ENCODE data around the gene IER5L.

IER5L gene

GRCh38 chr9:129182122-129182521 lies 4.1 kb upstream of the IER5L start:
- Histone ChIP-seq H3K9me3 (ENCODE audit: control insufficient read depth, low read length) (peaks cover 3% of the 10 kb centered on the region), H3K27ac (ENCODE audit: low read depth, low read length, severe bottlenecking) (no peak overlapping the region), H3K4me3 (ENCODE audit: extremely low read depth, insufficient read depth, low read length, poor library complexity, severe bottlenecking) (no peak overlapping the region), H3K36me3 (ENCODE audit: control insufficient read depth, insufficient read depth, low read length) (peaks cover under 1% of the 10 kb centered on the region), H3K4me1 (ENCODE audit: control insufficient read depth, insufficient read depth, low read length, poor library complexity, severe bottlenecking) (peaks cover 25% of the 10 kb centered on the region)
- WGBS, 2 experiments (ENCODE audit: insufficient coverage in 2 of 2): 79 to 82% methylated on average over 4 of the region's 4 CpGs

DNA sequence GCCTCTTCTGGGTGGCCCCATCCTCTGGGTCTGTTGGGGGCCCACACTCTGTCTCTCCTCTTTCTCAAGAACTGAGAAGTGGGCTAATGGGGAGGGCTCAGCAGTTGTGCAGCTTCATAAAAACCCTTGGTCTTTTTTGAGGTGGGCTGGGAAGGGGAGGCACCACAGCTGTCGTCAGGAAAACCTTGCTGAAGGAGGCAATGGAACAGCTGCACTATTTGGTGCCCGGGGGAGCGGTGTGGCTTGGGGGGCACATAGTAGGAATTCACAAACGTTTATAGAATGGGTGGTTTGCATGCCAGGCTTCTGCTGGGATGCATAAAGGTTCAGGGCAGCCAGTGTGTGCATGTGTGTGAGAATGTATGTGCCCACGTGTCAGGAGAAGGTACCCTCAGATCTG lies 3.2 kb upstream of the IER5L start:
- 70 to 81% methylated on average over 5 of the region's 5 CpGs for WGBS, 2 experiments (ENCODE audit: insufficient coverage in 2 of 2)
- Histone ChIP-seq H3K27ac (ENCODE audit: low read depth, low read length, severe bottlenecking) (no peak overlapping the region), H3K9me3 (ENCODE audit: control insufficient read depth, low read length) (no peaks in the 10 kb centered on the region), H3K4me3 (ENCODE audit: extremely low read depth, insufficient read depth, low read length, poor library complexity, severe bottlenecking) (no peak overlapping the region), H3K36me3 (ENCODE audit: control insufficient read depth, insufficient read depth, low read length) (peaks cover 9% of the 10 kb centered on the region), H3K4me1 (ENCODE audit: control insufficient read depth, insufficient read depth, low read length, poor library complexity, severe bottlenecking) (peaks cover 25% of the 10 kb centered on the region)

- H3K9me3 ChIP-seq (ENCODE audit: control insufficient read depth, low read length): no peaks in the 10 kb centered on the region
- peaks cover 20% of the 10 kb centered on the region for H3K36me3 ChIP-seq (ENCODE audit: control insufficient read depth, insufficient read depth, low read length)
- WGBS, 2 experiments (ENCODE audit: insufficient coverage in 2 of 2): 4 to 8% methylated on average over 23 to 24 of the region's 45 CpGs
- peaks cover 16% of the 10 kb centered on the region for H3K4me1 ChIP-seq (ENCODE audit: control insufficient read depth, insufficient read depth, low read length, poor library complexity, severe bottlenecking)
- no peak overlapping the region for H3K27ac ChIP-seq (ENCODE audit: low read depth, low read length, severe bottlenecking)
- H3K4me3 ChIP-seq (ENCODE audit: extremely low read depth, insufficient read depth, low read length, poor library complexity, severe bottlenecking): peak overlapping the region; percentile 82
Observed at GRCh38 chr9:129178568-129179382, 714 bp upstream of the IER5L start.

DNA sequence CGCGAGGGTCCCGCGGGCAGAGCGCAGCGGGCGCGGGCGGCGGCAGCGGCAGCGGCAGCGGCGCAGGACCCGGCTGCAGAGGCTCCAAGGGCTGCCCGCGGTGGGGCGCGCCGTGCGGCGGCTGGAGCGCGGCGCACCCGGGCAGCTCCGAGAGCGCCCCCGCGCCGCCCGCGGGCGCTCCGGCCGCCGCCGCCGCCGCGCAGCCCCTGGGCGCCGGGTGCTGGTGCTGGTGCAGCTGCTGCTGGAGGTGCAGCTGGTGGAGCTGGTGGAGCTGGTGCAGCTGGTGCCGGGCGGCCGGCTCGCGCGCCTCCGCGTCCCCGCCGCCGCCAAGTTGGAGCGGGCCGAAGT lies 644 bp downstream of the IER5L start:
- Histone ChIP-seq H3K9me3 (ENCODE audit: control insufficient read depth, low read length) (no peaks in the 10 kb centered on the region), H3K4me1 (ENCODE audit: control insufficient read depth, insufficient read depth, low read length, poor library complexity, severe bottlenecking) (peaks cover 28% of the 10 kb centered on the region), H3K4me3 (ENCODE audit: extremely low read depth, insufficient read depth, low read length, poor library complexity, severe bottlenecking) (peak overlapping the region; percentile 99), H3K36me3 (ENCODE audit: control insufficient read depth, insufficient read depth, low read length) (peaks cover 20% of the 10 kb centered on the region), H3K27ac (ENCODE audit: low read depth, low read length, severe bottlenecking) (peak overlapping the region; percentile 77)
- 0 to 3% methylated on average over 8 to 24 of the region's 56 CpGs for WGBS, 2 experiments (ENCODE audit: insufficient coverage in 2 of 2)

DNA sequence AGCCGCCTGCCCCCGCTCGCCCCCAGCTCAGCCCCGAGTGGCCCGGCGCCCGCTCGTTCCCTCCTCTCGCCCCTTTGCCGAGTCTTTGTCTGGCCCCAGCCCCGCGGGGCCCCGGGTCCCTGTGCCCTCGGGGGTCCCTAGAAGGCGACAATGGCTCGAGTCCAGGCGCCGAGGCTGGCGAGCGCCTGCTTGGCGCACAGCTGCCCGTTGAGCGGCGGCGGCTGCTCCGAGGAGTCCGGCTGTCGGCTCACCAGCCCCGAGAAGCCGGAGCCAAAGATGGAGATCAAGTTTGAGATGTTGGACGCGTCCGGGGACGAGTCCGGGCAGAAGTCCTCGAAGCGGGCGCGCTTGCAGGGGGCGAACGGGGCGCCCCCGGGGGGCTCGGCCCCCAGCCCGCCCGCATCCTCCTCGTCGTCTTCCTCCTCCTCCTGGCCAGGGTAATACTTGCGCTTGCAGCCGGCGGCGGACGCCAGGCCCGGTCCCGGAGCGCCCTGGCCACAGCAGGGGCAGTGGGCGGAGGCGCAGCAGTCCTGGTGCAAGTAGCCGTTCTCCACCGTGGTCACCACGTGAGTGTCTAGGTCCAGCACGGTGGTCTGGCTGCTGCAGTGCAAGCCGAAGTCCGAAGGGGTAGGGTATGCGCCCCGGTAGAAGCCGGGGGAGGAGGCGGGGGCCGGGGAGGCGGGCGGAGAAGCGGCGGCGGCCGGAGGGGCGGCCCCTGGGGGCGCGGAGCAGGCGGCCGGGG lies 1.2 kb downstream of the IER5L start:
- WGBS, 2 experiments (ENCODE audit: insufficient coverage in 2 of 2): 0 to 1% methylated on average over 46 to 53 of the region's 80 CpGs
- H3K36me3 ChIP-seq (ENCODE audit: control insufficient read depth, insufficient read depth, low read length): peaks cover 20% of the 10 kb centered on the region
- H3K9me3 ChIP-seq (ENCODE audit: control insufficient read depth, low read length): no peaks in the 10 kb centered on the region
- peak overlapping the region; percentile 98 for H3K27ac ChIP-seq (ENCODE audit: low read depth, low read length, severe bottlenecking)
- peaks cover 33% of the 10 kb centered on the region for H3K4me1 ChIP-seq (ENCODE audit: control insufficient read depth, insufficient read depth, low read length, poor library complexity, severe bottlenecking)
- H3K4me3 ChIP-seq (ENCODE audit: extremely low read depth, insufficient read depth, low read length, poor library complexity, severe bottlenecking): peak overlapping the region; percentile 99

GRCh38 chr9:129175825-129176633 lies 2.0 kb downstream of the IER5L start:
- Histone ChIP-seq H3K36me3 (ENCODE audit: control insufficient read depth, insufficient read depth, low read length) (peaks cover 20% of the 10 kb centered on the region), H3K4me3 (ENCODE audit: extremely low read depth, insufficient read depth, low read length, poor library complexity, severe bottlenecking) (peak overlapping the region; percentile 99), H3K4me1 (ENCODE audit: control insufficient read depth, insufficient read depth, low read length, poor library complexity, severe bottlenecking) (peaks cover 38% of the 10 kb centered on the region), H3K27ac (ENCODE audit: low read depth, low read length, severe bottlenecking) (peak overlapping the region; percentile 98), H3K9me3 (ENCODE audit: control insufficient read depth, low read length) (no peaks in the 10 kb centered on the region)
- WGBS, 2 experiments (ENCODE audit: insufficient coverage in 2 of 2): 0% methylated on average over 16 to 30 of the region's 47 CpGs

- Histone ChIP-seq H3K9me3 (ENCODE audit: control insufficient read depth, low read length) (no peaks in the 10 kb centered on the region), H3K36me3 (ENCODE audit: control insufficient read depth, insufficient read depth, low read length) (peaks cover 20% of the 10 kb centered on the region), H3K27ac (ENCODE audit: low read depth, low read length, severe bottlenecking) (peak overlapping the region; percentile 98), H3K4me1 (ENCODE audit: control insufficient read depth, insufficient read depth, low read length, poor library complexity, severe bottlenecking) (peaks cover 44% of the 10 kb centered on the region), H3K4me3 (ENCODE audit: extremely low read depth, insufficient read depth, low read length, poor library complexity, severe bottlenecking) (peak overlapping the region; percentile 99)
- 0 to 1% methylated on average over 6 of the region's 10 CpGs for WGBS, 2 experiments (ENCODE audit: insufficient coverage in 2 of 2)
Observed at GRCh38 chr9:129175515-129175824, 2.6 kb downstream of the IER5L start.

GRCh38 chr9:129174724-129175514 lies 3.1 kb downstream of the IER5L start:
- 1 to 2% methylated on average over 21 of the region's 53 CpGs for WGBS, 2 experiments (ENCODE audit: insufficient coverage in 2 of 2)
- Histone ChIP-seq H3K9me3 (ENCODE audit: control insufficient read depth, low read length) (no peaks in the 10 kb centered on the region), H3K4me3 (ENCODE audit: extremely low read depth, insufficient read depth, low read length, poor library complexity, severe bottlenecking) (peak overlapping the region; percentile 99), H3K27ac (ENCODE audit: low read depth, low read length, severe bottlenecking) (peak overlapping the region; percentile 98), H3K36me3 (ENCODE audit: control insufficient read depth, insufficient read depth, low read length) (peaks cover 20% of the 10 kb centered on the region), H3K4me1 (ENCODE audit: control insufficient read depth, insufficient read depth, low read length, poor library complexity, severe bottlenecking) (peaks cover 49% of the 10 kb centered on the region)

GRCh38 chr9:129174102-129174723 lies 3.8 kb downstream of the IER5L start:
- Histone ChIP-seq H3K36me3 (ENCODE audit: control insufficient read depth, insufficient read depth, low read length) (peaks cover 20% of the 10 kb centered on the region), H3K4me3 (ENCODE audit: extremely low read depth, insufficient read depth, low read length, poor library complexity, severe bottlenecking) (peak overlapping the region; percentile 99), H3K27ac (ENCODE audit: low read depth, low read length, severe bottlenecking) (peak overlapping the region; percentile 98), H3K9me3 (ENCODE audit: control insufficient read depth, low read length) (no peaks in the 10 kb centered on the region), H3K4me1 (ENCODE audit: control insufficient read depth, insufficient read depth, low read length, poor library complexity, severe bottlenecking) (peaks cover 42% of the 10 kb centered on the region)
- WGBS, 2 experiments (ENCODE audit: insufficient coverage in 2 of 2): 1% methylated on average over 26 to 36 of the region's 55 CpGs
